Amygdala (tissue), 56 donors: ENCODE measurements around the gene GARIN6.
A peak's percentile ranks its signal among the peaks of the same experiment; 100 is the strongest.
"Not testable (repeated sequence)": the region's sequence is repeated elsewhere in the genome, so short reads cannot be mapped to it uniquely, and the experiment has no call there.

ENCODE experiments used
- DNase-seq, 56 donors: peaks; one replicate each; lab custom pipeline; 2025; lab: John Stamatoyannopoulos, UW

The GARIN6 gene

GRCh38 chr12:99647453-99647852, at the start of gene GARIN6:
Gene GARIN6 (plus strand): TSS chr12:99647753. CDS start chr12:99648175, 422 bp downstream.
- no peak for DNase-seq

- DNase-seq, result no peak
These were observed 48.8 kb upstream of the GARIN6 start for GRCh38 chr12:99598785-99599184.

GRCh38 chr12:99600388-99600787, 47.2 kb upstream of the GARIN6 start:
- no peak for DNase-seq

- no peak for DNase-seq
These were observed 37.9 kb upstream of the GARIN6 start for GRCh38 chr12:99609455-99610181.

GRCh38 chr12:99611117-99611516, 36.4 kb upstream of the GARIN6 start:
- no peak for DNase-seq

GRCh38 chr12:99611599-99611998, 36.0 kb upstream of the GARIN6 start:
- DNase-seq, result no peak

- no peak for DNase-seq
These were observed 28.9 kb upstream of the GARIN6 start for GRCh38 chr12:99618657-99619056.

GRCh38 chr12:99619389-99620158, 28.0 kb upstream of the GARIN6 start:
- peak in 4 of 56 donors; percentile 0 to 4 (median 2) for DNase-seq

- no peak for DNase-seq
These were observed 27.4 kb upstream of the GARIN6 start for GRCh38 chr12:99620159-99620479.

GRCh38 chr12:99624591-99624990, 23.0 kb upstream of the GARIN6 start:
- not testable (repeated sequence) for DNase-seq

GRCh38 chr12:99627459-99627858, 20.1 kb upstream of the GARIN6 start:
- no peak for DNase-seq

- DNase-seq, result no peak
These were observed 2.9 kb upstream of the GARIN6 start for GRCh38 chr12:99644629-99645028.

- DNase-seq, result no peak
These were observed 630 bp downstream of the GARIN6 start for GRCh38 chr12:99648183-99648582.

- no peak for DNase-seq
These were observed 2.0 kb downstream of the GARIN6 start for GRCh38 chr12:99649551-99649950.

- no peak for DNase-seq
These were observed 11.3 kb downstream of the GARIN6 start for GRCh38 chr12:99658671-99659349.

GRCh38 chr12:99670635-99671034, 23.1 kb downstream of the GARIN6 start:
- no peak for DNase-seq

GRCh38 chr12:99680276-99680675, 32.7 kb downstream of the GARIN6 start:
- DNase-seq, result no peak

GRCh38 chr12:99686142-99686541, 38.6 kb downstream of the GARIN6 start:
- no peak for DNase-seq

- DNase-seq, result no peak
These were observed 47.5 kb downstream of the GARIN6 start for GRCh38 chr12:99695050-99695449.
